HG02852 (cell line): Measurements from ENCODE around the gene CILP2.

ENCODE experiments used
- ATAC-seq: cut with Tn5 transposase; IDR thresholded peaks from one replicate; pipeline ENCODE4 v1.9.1; 2021; ENCODE audit warnings: mild to moderate bottlenecking, moderate library complexity; ENCODE audit not compliant: unreplicated experiment

CILP2 gene

DNA sequence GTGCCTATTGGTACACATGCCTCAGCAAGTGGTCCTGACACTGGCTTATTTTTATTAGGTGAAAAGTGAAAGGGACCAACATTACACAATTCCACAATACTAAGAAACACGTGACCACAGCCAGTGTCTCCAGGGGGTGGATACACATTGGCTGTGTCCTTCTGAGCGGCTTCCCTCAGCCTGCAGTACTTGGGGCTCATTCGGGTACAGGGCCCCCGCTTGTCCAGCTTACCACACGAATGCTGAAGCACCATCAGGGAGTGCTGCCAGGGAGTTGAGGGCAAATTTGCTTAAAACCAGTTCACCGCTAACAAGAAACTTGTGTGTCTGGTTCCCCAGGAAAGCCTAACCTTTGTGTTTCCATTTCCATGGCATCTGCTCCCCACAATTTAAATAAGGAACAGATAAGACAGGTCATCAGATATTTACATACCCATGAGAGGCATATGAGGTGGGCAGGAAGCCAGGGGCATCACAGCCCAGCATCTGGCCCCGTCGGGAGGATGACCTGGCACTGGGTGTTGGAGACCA lies 57.2 kb downstream of the CILP2 start:
- no peak for ATAC-seq
